Upper lobe of left lung (tissue), 4 donors: ENCODE results near the gene MSI2.

ENCODE experiments used
- POLR2A ChIP-seq, 4 donors: fragments of 450-650 bp; IDR thresholded peaks; one replicate each; pipeline ENCODE4 v1.5.1; 2016 to 2017; ENCODE audit warnings: antibody characterized with exemption in 4 of 4, mild to moderate bottlenecking in 2 of 4
- POLR2AphosphoS5 ChIP-seq, 2 donors: sonication (generic); formaldehyde crosslinking; IDR thresholded peaks; one replicate each; pipeline ENCODE4 v1.5.1; 2017; ENCODE audit warnings: antibody characterized with exemption in 2 of 2
- TF ChIP-seq, protein P1 (sequence below), 6 experiments: fragments of 450-650 bp in 4 of 6; fragments of 200-600 bp in 2 of 6; sonication (generic) in 2 of 6; IDR thresholded peaks; one replicate each; pipeline ENCODE4 v1.5.1; 2016 to 2019; ENCODE audit warnings: antibody characterized with exemption in 6 of 6

DNA sequence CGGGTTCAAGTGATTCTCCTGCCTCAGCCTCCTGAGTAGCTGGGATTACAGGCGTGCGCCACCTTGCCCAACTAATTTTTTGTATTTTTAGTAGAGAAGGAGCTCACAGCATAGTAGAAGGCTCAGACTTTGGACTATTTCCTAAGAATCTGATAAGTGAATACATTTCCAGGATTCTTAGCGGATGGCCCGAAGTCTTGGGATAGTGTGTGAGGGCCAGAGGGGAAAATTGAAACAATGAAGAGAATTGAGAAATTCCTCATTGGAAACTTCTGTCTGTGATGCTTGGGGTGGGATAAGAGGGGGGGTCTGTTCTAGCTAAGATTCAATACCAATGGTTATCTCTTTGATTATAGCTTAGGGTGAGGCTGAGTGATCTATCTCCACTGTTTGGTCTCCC, 183.3 kb downstream of the MSI2 start:
- TF ChIP-seq, protein P1, sequence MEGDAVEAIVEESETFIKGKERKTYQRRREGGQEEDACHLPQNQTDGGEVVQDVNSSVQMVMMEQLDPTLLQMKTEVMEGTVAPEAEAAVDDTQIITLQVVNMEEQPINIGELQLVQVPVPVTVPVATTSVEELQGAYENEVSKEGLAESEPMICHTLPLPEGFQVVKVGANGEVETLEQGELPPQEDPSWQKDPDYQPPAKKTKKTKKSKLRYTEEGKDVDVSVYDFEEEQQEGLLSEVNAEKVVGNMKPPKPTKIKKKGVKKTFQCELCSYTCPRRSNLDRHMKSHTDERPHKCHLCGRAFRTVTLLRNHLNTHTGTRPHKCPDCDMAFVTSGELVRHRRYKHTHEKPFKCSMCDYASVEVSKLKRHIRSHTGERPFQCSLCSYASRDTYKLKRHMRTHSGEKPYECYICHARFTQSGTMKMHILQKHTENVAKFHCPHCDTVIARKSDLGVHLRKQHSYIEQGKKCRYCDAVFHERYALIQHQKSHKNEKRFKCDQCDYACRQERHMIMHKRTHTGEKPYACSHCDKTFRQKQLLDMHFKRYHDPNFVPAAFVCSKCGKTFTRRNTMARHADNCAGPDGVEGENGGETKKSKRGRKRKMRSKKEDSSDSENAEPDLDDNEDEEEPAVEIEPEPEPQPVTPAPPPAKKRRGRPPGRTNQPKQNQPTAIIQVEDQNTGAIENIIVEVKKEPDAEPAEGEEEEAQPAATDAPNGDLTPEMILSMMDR (IDR thresholded peaks at IDR 0.05): no peak
- TF ChIP-seq POLR2AphosphoS5 (IDR thresholded peaks at IDR 0.05) (no peak), POLR2A (IDR thresholded peaks at IDR 0.05) (no peak)
